ENCODE data around the gene NKD1.
A peak's percentile ranks its signal among the peaks of the same experiment; 100 is the strongest.

NKD1 gene

GRCh38 chr16:50696126-50696525, 147.9 kb downstream of the NKD1 start:
- no peak for DNase-seq (ENCODE audit: low spot score)

- peak; percentile 85 for DNase-seq (ENCODE audit: low spot score)
These were observed 148.6 kb downstream of the NKD1 start for GRCh38 chr16:50696575-50697420.

- no peak for DNase-seq (ENCODE audit: low spot score)
These were observed 149.2 kb downstream of the NKD1 start for GRCh38 chr16:50697421-50697715.

GRCh38 chr16:50697881-50698767, 149.9 kb downstream of the NKD1 start:
- peak; percentile 53 for DNase-seq (ENCODE audit: low spot score)
